Left ventricle myocardium inferior (tissue), 1 donor: ENCODE measurements around the gene APPL2. TPM values are rescaled to one million over a fixed set of nuclear protein-coding genes. Genes with fewer than 3 reads are reported as not detected.

Experiments used
- DNase-seq: peaks from one replicate; pipeline ENCODE4 v3.0.0-alpha.2; 2020
- H3K27ac ChIP-seq: fragments of 200-600 bp; replicated peaks from 2 replicates; pipeline ENCODE4 v1.8.0; 2021
- H3K27me3 ChIP-seq: fragments of 200-600 bp; 2 replicates; pipeline ENCODE4 v1.8.0; 2021; ENCODE audit warnings: low read depth
- H3K36me3 ChIP-seq: fragments of 200-600 bp; 2 replicates; pipeline ENCODE4 v1.8.0; 2021
- H3K4me1 ChIP-seq: fragments of 200-600 bp; 2 replicates; pipeline ENCODE4 v1.8.0; 2021
- H3K4me3 ChIP-seq: fragments of 200-600 bp; 2 replicates; pipeline ENCODE4 v1.8.0; 2021; ENCODE audit warnings: mild to moderate bottlenecking, moderate library complexity
- H3K9me3 ChIP-seq: fragments of 200-600 bp; replicated peaks from 2 replicates; pipeline ENCODE4 v1.8.0; 2021
- intact Hi-C: fragments of 100-400 bp; cut with micrococcal nuclease; formaldehyde crosslinking; loops from one replicate; pipeline ENCODE4 v1.11.0; 2022
- total RNA-seq: library from RNA; stranded (reverse); fragmentation: NEBNext Ultra II Directional; extraction: Animal tissue kit (Norgen Biotek cat#: 25700); gene quantifications from one replicate; pipeline ENCODE4 v1.2.1, GENCODE V29; 2021
- TF ChIP-seq, protein P1 (sequence below): fragments of 200-600 bp; IDR thresholded peaks from 2 replicates; pipeline ENCODE4 v1.8.0; 2021; ENCODE audit warnings: antibody characterized with exemption, mild to moderate bottlenecking, borderline replicate concordance
- donor health status: DM: no; HTN: yes; CAD: no; lungs with severe emphysema.

The APPL2 gene
- total RNA-seq, 1 donor from 2014 or later, result 19.8 TPM

GRCh38 chr12:105156260-105156659, 79.7 kb downstream of the APPL2 start:
- Histone ChIP-seq H3K9me3 (no peaks in the 10 kb centered on the region), H3K36me3 (peaks cover 89% of the 10 kb centered on the region), H3K27me3 (no peaks in the 10 kb centered on the region), H3K4me3 (no peak overlapping the region), H3K27ac (no peak overlapping the region), H3K4me1 (no peaks in the 10 kb centered on the region)
- intact Hi-C loops, result no loop called here
- TF ChIP-seq, protein P1, sequence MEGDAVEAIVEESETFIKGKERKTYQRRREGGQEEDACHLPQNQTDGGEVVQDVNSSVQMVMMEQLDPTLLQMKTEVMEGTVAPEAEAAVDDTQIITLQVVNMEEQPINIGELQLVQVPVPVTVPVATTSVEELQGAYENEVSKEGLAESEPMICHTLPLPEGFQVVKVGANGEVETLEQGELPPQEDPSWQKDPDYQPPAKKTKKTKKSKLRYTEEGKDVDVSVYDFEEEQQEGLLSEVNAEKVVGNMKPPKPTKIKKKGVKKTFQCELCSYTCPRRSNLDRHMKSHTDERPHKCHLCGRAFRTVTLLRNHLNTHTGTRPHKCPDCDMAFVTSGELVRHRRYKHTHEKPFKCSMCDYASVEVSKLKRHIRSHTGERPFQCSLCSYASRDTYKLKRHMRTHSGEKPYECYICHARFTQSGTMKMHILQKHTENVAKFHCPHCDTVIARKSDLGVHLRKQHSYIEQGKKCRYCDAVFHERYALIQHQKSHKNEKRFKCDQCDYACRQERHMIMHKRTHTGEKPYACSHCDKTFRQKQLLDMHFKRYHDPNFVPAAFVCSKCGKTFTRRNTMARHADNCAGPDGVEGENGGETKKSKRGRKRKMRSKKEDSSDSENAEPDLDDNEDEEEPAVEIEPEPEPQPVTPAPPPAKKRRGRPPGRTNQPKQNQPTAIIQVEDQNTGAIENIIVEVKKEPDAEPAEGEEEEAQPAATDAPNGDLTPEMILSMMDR, result no peak
- no peak for DNase-seq

- Histone ChIP-seq H3K27me3 (no peaks in the 10 kb centered on the region), H3K9me3 (no peaks in the 10 kb centered on the region), H3K27ac (no peak overlapping the region), H3K4me1 (peaks cover 11% of the 10 kb centered on the region), H3K36me3 (peaks cover 96% of the 10 kb centered on the region), H3K4me3 (no peak overlapping the region)
- TF ChIP-seq, protein P1, result no peak
- no peak for DNase-seq
- intact Hi-C loops, result no loop called here
Observed at GRCh38 chr12:105142259-105142658, 93.7 kb downstream of the APPL2 start.

DNA sequence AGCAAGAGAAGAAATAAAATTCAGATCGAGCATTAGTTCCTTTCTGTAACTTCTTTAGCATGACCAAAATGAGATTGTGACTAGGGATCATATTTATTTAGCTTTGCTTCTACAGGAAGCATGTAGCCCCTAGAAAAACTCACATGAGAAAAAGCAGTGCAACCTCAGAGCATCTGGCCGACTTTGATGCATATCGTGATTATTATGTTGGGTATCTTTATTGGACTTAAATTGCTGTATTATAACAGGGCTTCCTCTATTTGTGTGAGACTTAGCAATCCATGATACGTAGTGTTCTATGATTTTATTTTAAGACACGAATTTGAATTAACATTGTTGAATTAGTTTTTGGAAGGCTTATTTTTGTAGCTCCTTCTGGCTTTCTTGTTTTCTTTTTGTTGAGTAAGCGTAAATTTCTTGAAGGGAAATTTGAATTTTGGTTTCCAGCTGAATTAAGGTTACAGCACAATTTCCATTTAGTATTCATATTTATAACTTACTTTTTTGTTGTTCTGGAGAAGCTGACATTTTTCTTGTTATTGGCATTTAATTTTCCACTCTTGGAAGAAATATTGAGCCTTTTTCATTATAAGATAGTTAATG, 94.6 kb downstream of the APPL2 start:
- intact Hi-C loops, result no loop called here
- DNase-seq, result no peak
- no peak overlapping the region for H3K4me3 ChIP-seq
- H3K27ac ChIP-seq, result no peak overlapping the region
- H3K9me3 ChIP-seq, result no peaks in the 10 kb centered on the region
- TF ChIP-seq, protein P1, result no peak
- peaks cover 13% of the 10 kb centered on the region for H3K4me1 ChIP-seq
- peaks cover 96% of the 10 kb centered on the region for H3K36me3 ChIP-seq
- no peaks in the 10 kb centered on the region for H3K27me3 ChIP-seq

GRCh38 chr12:105138248-105138647, 97.7 kb downstream of the APPL2 start:
- Histone ChIP-seq H3K27me3 (no peaks in the 10 kb centered on the region), H3K4me3 (no peak overlapping the region), H3K27ac (no peak overlapping the region), H3K36me3 (peaks cover 96% of the 10 kb centered on the region), H3K4me1 (peaks cover 15% of the 10 kb centered on the region), H3K9me3 (no peaks in the 10 kb centered on the region)
- DNase-seq, result no peak
- intact Hi-C loops, result no loop called here
- TF ChIP-seq, protein P1, result no peak

Other genes starting within 250 kb of the APPL2 start
- gene NOPCHAP1, start 249.9 kb downstream of the APPL2 start, total RNA-seq, result 11.1 TPM
- gene ALDH1L2, start 151.7 kb downstream of the APPL2 start, total RNA-seq, result 3.0 TPM
- gene WASHC4, start 128.4 kb downstream of the APPL2 start, total RNA-seq, result 23.5 TPM
- gene C12orf75, start 94.5 kb upstream of the APPL2 start, total RNA-seq, result 1.1 TPM